H1 (cell line): ENCODE results near the gene TDRD5. TPM values are rescaled to one million over a fixed set of nuclear protein-coding genes. Genes with fewer than 3 reads are reported as not detected.

Experiments
- CTCF ChIA-PET: fragments of 300-600 bp; sonication (Branson Sonifier 250); formaldehyde crosslinking; loops from one replicate; lab custom pipeline; 2021; ENCODE audit not compliant: partially characterized antibody; lab: Charles Lee
- POLR2A ChIA-PET: fragments of 300-600 bp; sonication (Branson Sonifier 250); formaldehyde crosslinking; loops from one replicate; lab custom pipeline; 2021; ENCODE audit warnings: inconsistent platforms; ENCODE audit not compliant: partially characterized antibody; lab: Charles Lee
- DNase-seq, 2 experiments: peaks; one replicate each; pipeline versions ENCODE4 v3.0.0 to v3.0.0-alpha.2; 2010 to 2022; ENCODE audit warnings: low spot score in 2 of 2, low read depth in 1 of 2, mixed read lengths in 1 of 2
- FAIRE-seq: peaks from 2 replicates; lab custom pipeline; 2011; peaks lifted over from hg19 to GRCh38; lab: Jason Lieb, UNC
- H2AFZ ChIP-seq: 2 replicates; pipeline ENCODE4 v1.8.1; 2012; ENCODE audit warnings: low read length, inconsistent platforms
- H2AK5ac ChIP-seq: 2 replicates; pipeline ENCODE4 v1.6.1; 2013; ENCODE audit warnings: low read depth, low read length
- H2BK120ac ChIP-seq: replicated peaks from 2 replicates; pipeline ENCODE3; 2013; ENCODE audit warnings: low read depth, low read length, inconsistent platforms
- H2BK12ac ChIP-seq: 2 replicates; pipeline ENCODE4 v1.6.1; 2013; ENCODE audit warnings: low read depth, low read length
- H2BK15ac ChIP-seq: 2 replicates; pipeline ENCODE4 v1.6.1; 2013; ENCODE audit warnings: low read length
- H2BK20ac ChIP-seq: 2 replicates; pipeline ENCODE4 v1.6.1; 2013; ENCODE audit warnings: low read length
- H2BK5ac ChIP-seq: 2 replicates; pipeline ENCODE4 v1.6.1; 2013; ENCODE audit warnings: low read depth, low read length
- H3K14ac ChIP-seq: 2 replicates; pipeline ENCODE4 v1.6.1; 2013; ENCODE audit warnings: inconsistent platforms; ENCODE audit not compliant: insufficient read length
- H3K18ac ChIP-seq: 2 replicates; pipeline ENCODE4 v1.6.1; 2013; ENCODE audit warnings: low read length; ENCODE audit errors: extremely low read depth
- H3K23ac ChIP-seq: 2 replicates; pipeline ENCODE4 v1.6.1; 2013; ENCODE audit warnings: inconsistent platforms; ENCODE audit not compliant: insufficient read length
- H3K23me2 ChIP-seq: 2 replicates; pipeline ENCODE4 v1.6.1; 2013; ENCODE audit warnings: low read depth, low read length
- H3K27ac ChIP-seq: 2 replicates; pipeline ENCODE4 v1.6.1; 2011; ENCODE audit warnings: low read depth, low read length, inconsistent platforms
- H3K27me3 ChIP-seq, 4 experiments: replicated peaks in 1 of 4; 1 replicate in 1 of 4; 2 replicates in 3 of 4; pipeline versions ENCODE4 v1.6.1 to v1.8.1; 2011 to 2013; ENCODE audit warnings: low read length in 3 of 4, mild to moderate bottlenecking in 3 of 4, inconsistent platforms in 2 of 4, mixed read lengths in 2 of 4, moderate library complexity in 1 of 4; ENCODE audit not compliant: control insufficient read depth in 3 of 4, insufficient read depth in 3 of 4; ENCODE audit errors: extremely low read depth in 1 of 4
- H3K36me3 ChIP-seq, 4 experiments: 2 replicates each; pipeline versions ENCODE4 v1.6.1 to v1.8.1; 2011 to 2013; ENCODE audit warnings: mild to moderate bottlenecking in 4 of 4, low read length in 3 of 4, moderate library complexity in 2 of 4, control low read depth in 1 of 4, inconsistent platforms in 1 of 4; ENCODE audit not compliant: insufficient read depth in 4 of 4, control insufficient read depth in 2 of 4
- H3K4ac ChIP-seq: replicated peaks from 2 replicates; pipeline ENCODE3; 2013; ENCODE audit warnings: low read length, low read depth, mixed read lengths, inconsistent platforms; ENCODE audit not compliant: insufficient read length
- H3K4me1 ChIP-seq, 4 experiments: replicated peaks in 1 of 4; 1 replicate in 1 of 4; 2 replicates in 3 of 4; pipeline versions ENCODE4 v1.6.1 to v1.8.1; 2011 to 2013; ENCODE audit warnings: low read length in 3 of 4, inconsistent platforms in 2 of 4, mixed read lengths in 1 of 4; ENCODE audit not compliant: insufficient read depth in 4 of 4, control insufficient read depth in 3 of 4
- H3K4me2 ChIP-seq, 2 experiments: 2 replicates each; pipeline versions ENCODE4 v1.6.1 to v1.8.1; 2011 to 2013; ENCODE audit warnings: low read depth in 2 of 2, low read length in 2 of 2, control low read depth in 1 of 2, inconsistent platforms in 1 of 2, mild to moderate bottlenecking in 1 of 2; ENCODE audit not compliant: insufficient read depth in 1 of 2
- H3K4me3 ChIP-seq, 4 experiments: fragments of 200-600, 300-600 bp in 1 of 4; sonication (generic), shearing (Covaris generic), sonication (Bioruptor Twin) in 1 of 4; 2 replicates each; pipeline versions ENCODE4 v1.5.1 to v1.8.1; 2011 to 2016; ENCODE audit warnings: low read length in 4 of 4, low read depth in 3 of 4, control low read depth in 2 of 4, inconsistent platforms in 2 of 4, mild to moderate bottlenecking in 2 of 4, mixed read lengths in 1 of 4, moderate library complexity in 1 of 4; ENCODE audit not compliant: insufficient read depth in 2 of 4; ENCODE audit errors: extremely low read depth in 1 of 4
- H3K56ac ChIP-seq: replicated peaks from 2 replicates; pipeline ENCODE3; 2013; ENCODE audit warnings: low read depth, mild to moderate bottlenecking, mixed read lengths, low read length, inconsistent platforms; ENCODE audit not compliant: insufficient read length
- H3K79me1 ChIP-seq: 2 replicates; pipeline ENCODE4 v1.6.1; 2013; ENCODE audit warnings: low read depth, low read length, control low read depth
- H3K79me2 ChIP-seq, 2 experiments: 2 replicates each; pipeline versions ENCODE4 v1.6.1 to v1.8.1; 2012 to 2013; ENCODE audit warnings: low read length in 2 of 2, mild to moderate bottlenecking in 2 of 2, inconsistent platforms in 1 of 2; ENCODE audit not compliant: insufficient read depth in 2 of 2, control insufficient read depth in 1 of 2
- H3K9ac ChIP-seq, 4 experiments: replicated peaks in 1 of 4; 1 replicate in 1 of 4; 2 replicates in 3 of 4; pipeline versions ENCODE4 v1.6.1 to v1.8.1; 2011 to 2013; ENCODE audit warnings: low read depth in 3 of 4, low read length in 3 of 4, control low read depth in 2 of 4, mild to moderate bottlenecking in 2 of 4, moderate library complexity in 2 of 4, inconsistent platforms in 1 of 4; ENCODE audit errors: extremely low read depth in 1 of 4
- H3K9me3 ChIP-seq, 2 experiments: 2 replicates each; pipeline versions ENCODE4 v1.6.1 to v1.8.1; 2012 to 2013; ENCODE audit warnings: mild to moderate bottlenecking in 2 of 2, moderate library complexity in 2 of 2, control low read depth in 1 of 2, inconsistent platforms in 1 of 2, low read depth in 1 of 2, low read length in 1 of 2, mixed read lengths in 1 of 2; ENCODE audit not compliant: insufficient read depth in 2 of 2
- H4K20me1 ChIP-seq, 2 experiments: replicated peaks in 1 of 2; 2 replicates each; pipeline versions ENCODE3 to v1.8.1; 2011 to 2013; ENCODE audit warnings: inconsistent platforms in 2 of 2, low read length in 2 of 2, mild to moderate bottlenecking in 1 of 2; ENCODE audit not compliant: insufficient read depth in 2 of 2, control insufficient read depth in 1 of 2
- H4K5ac ChIP-seq: 2 replicates; pipeline ENCODE4 v1.6.1; 2013; ENCODE audit warnings: low read length, low read depth, mixed read lengths, inconsistent platforms; ENCODE audit not compliant: insufficient read length
- H4K8ac ChIP-seq: 2 replicates; pipeline ENCODE4 v1.8.0; 2013; ENCODE audit warnings: mild to moderate bottlenecking, moderate library complexity, low read length, inconsistent platforms; ENCODE audit not compliant: insufficient read depth; ENCODE audit errors: extremely low read depth
- H4K91ac ChIP-seq: replicated peaks from 2 replicates; pipeline ENCODE3; 2013; ENCODE audit warnings: low read length, mixed read lengths, inconsistent platforms; ENCODE audit not compliant: insufficient read length
- CBX8 ChIP-seq: fragments of 300-800, 300-1000 bp; sonication (generic); IDR thresholded peaks from 2 replicates; pipeline ENCODE4 v1.7.1; 2016; ENCODE audit warnings: low read depth, low read length, borderline replicate concordance
- CEBPB ChIP-seq: IDR thresholded peaks from 2 replicates; pipeline ENCODE4 v1.6.1; 2012; ENCODE audit warnings: low read depth, low read length
- EP300 ChIP-seq, 2 experiments: IDR thresholded peaks; 1 replicate in 1 of 2; 2 replicates in 1 of 2; pipeline ENCODE4 v1.6.1; 2011 to 2012; ENCODE audit warnings: low read depth in 2 of 2, low read length in 2 of 2, mild to moderate bottlenecking in 2 of 2, borderline replicate concordance in 1 of 2, inconsistent platforms in 1 of 2, moderate library complexity in 1 of 2
- GABPA ChIP-seq: IDR thresholded peaks from 2 replicates; pipeline ENCODE4 v1.6.1; 2011; ENCODE audit warnings: mild to moderate bottlenecking, low read length, moderate library complexity, borderline replicate concordance; ENCODE audit not compliant: insufficient read depth
- JUN ChIP-seq: IDR thresholded peaks from 2 replicates; pipeline ENCODE4 v1.6.1; 2011; ENCODE audit warnings: low read depth, mild to moderate bottlenecking, improper control_type of control experiment, low read length
- KDM5A ChIP-seq: fragments of 200-600 bp; IDR thresholded peaks from 2 replicates; pipeline ENCODE4 v1.7.1; 2012; ENCODE audit warnings: mild to moderate bottlenecking, low read length, inconsistent platforms, mixed read lengths
- NANOG ChIP-seq: IDR thresholded peaks from 2 replicates; pipeline ENCODE4 v1.6.1; 2011; ENCODE audit warnings: low read length, low read depth, mild to moderate bottlenecking, inconsistent platforms; ENCODE audit not compliant: insufficient read depth, poor library complexity, severe bottlenecking
- NRF1 ChIP-seq: IDR thresholded peaks from 2 replicates; pipeline ENCODE4 v1.6.1; 2011; ENCODE audit warnings: mild to moderate bottlenecking, low read depth, low read length, improper control_type of control experiment
- POLR2AphosphoS5 ChIP-seq: IDR thresholded peaks from 2 replicates; pipeline ENCODE4 v1.6.1; 2011; ENCODE audit warnings: low read depth, low read length
- RFX5 ChIP-seq: IDR thresholded peaks from 2 replicates; pipeline ENCODE4 v1.6.1; 2011; ENCODE audit warnings: low read depth, low read length, improper control_type of control experiment, borderline replicate concordance
- RXRA ChIP-seq: IDR thresholded peaks from 2 replicates; pipeline ENCODE4 v1.6.1; 2011; ENCODE audit warnings: low read depth, mild to moderate bottlenecking, low read length, moderate library complexity; ENCODE audit not compliant: insufficient read depth
- SP2 ChIP-seq: IDR thresholded peaks from 2 replicates; pipeline ENCODE4 v1.6.1; 2012; ENCODE audit warnings: mild to moderate bottlenecking, low read length, inconsistent platforms
- TAF7 ChIP-seq: optimal IDR thresholded peaks from 2 replicates; pipeline ENCODE3; 2011; ENCODE audit warnings: low read depth, mild to moderate bottlenecking, inconsistent platforms, low read length, moderate library complexity, borderline replicate concordance
- ZNF274 ChIP-seq: IDR thresholded peaks from 2 replicates; pipeline ENCODE4 v1.7.0; 2012; ENCODE audit warnings: low read length, borderline replicate concordance; ENCODE audit errors: extremely low read depth
- WGBS, 2 experiments: shearing (Covaris generic) in 1 of 2; methylation state at CpG; one replicate each; pipeline versions ENCODE4 v1.1.6 to v1.1.7; 2013 to 2015; ENCODE audit warnings: low lambda C conversion rate in 2 of 2, mixed read lengths in 2 of 2, inconsistent platforms in 1 of 2, low coverage in 1 of 2, missing lambda C conversion rate in 1 of 2; ENCODE audit not compliant: insufficient replicate concordance in 2 of 2, insufficient coverage in 1 of 2, insufficient read length in 1 of 2; ENCODE audit errors: extremely low coverage in 1 of 2, missing lambda C conversion rate in 1 of 2; 5-methylcytosine and 5-hydroxymethylcytosine counted together
- polyA plus RNA-seq, 7 experiments: library from polyadenylated mRNA; depleted of rRNA in 3 of 7; stranded (reverse) in 5 of 7; unstranded in 2 of 7; fragments of >200 nt in 5 of 7; fragments of 200-250 nt in 2 of 7; gene quantifications; 1 replicate in 5 of 7; 2 replicates in 1 of 7; 4 replicates in 1 of 7; pipeline versions ENCODE4 v1.2.1 to v1.2.3, GENCODE V29; 2011 to 2013; ENCODE audit warnings: missing spikeins in 2 of 7, mixed read lengths in 2 of 7
- total RNA-seq: library from RNA; stranded (reverse); fragmentation: NEBNext Ultra II Directional; extraction: Animal tissue kit (Norgen Biotek cat#: 25700); gene quantifications from 2 replicates; pipeline ENCODE4 v1.2.1, GENCODE V29; 2021

TDRD5 gene
- total and polyA plus RNA-seq, 2 of the 8 experiments (the other 6 are each of a cell fraction or from before 2014, with no cell fraction given) = 0.53 to 1.4 TPM

GRCh38 chr1:179663810-179664209 is 72.2 kb downstream of the TDRD5 start:
- ChIA-PET POLR2A (no interaction called here), CTCF (no interaction called here)
- Histone ChIP-seq H2BK15ac (no peak overlapping the region), H2BK120ac (no peak overlapping the region), H2AFZ (no peak overlapping the region), H4K20me1 (no peaks in the 10 kb centered on the region), H3K27me3 (no peaks in the 10 kb centered on the region), H3K4me3 (no peak overlapping the region), H4K5ac (no peak overlapping the region), H3K27ac (no peak overlapping the region), H3K4me1 (no peaks in the 10 kb centered on the region), H3K18ac (no peak overlapping the region), H3K9me3 (no peaks in the 10 kb centered on the region), H4K8ac (no peak overlapping the region), H3K56ac (no peak overlapping the region), H3K14ac (no peak overlapping the region), H3K79me1 (no peaks in the 10 kb centered on the region), H3K79me2 (no peaks in the 10 kb centered on the region), H2BK5ac (no peak overlapping the region), H3K23me2 (no peaks in the 10 kb centered on the region), H2AK5ac (no peak overlapping the region), H2BK20ac (no peak overlapping the region), H3K4me2 (no peak overlapping the region), H4K91ac (no peak overlapping the region), H3K4ac (no peak overlapping the region), H3K23ac (no peak overlapping the region), H3K9ac (no peak overlapping the region), H3K36me3 (no peaks in the 10 kb centered on the region), H2BK12ac (no peak overlapping the region)
- no peak for FAIRE-seq
- DNase-seq = no peak
- TF ChIP-seq POLR2AphosphoS5 = no peak
- TF ChIP-seq ZNF274 = no peak
- TF ChIP-seq RFX5 = no peak
- TF ChIP-seq KDM5A = no peak
- no peak for TF ChIP-seq RXRA
- TF ChIP-seq NANOG = no peak
- TF ChIP-seq CBX8 = no peak
- no peak for TF ChIP-seq GABPA
- TF ChIP-seq SP2 = no peak
- TF ChIP-seq CEBPB = no peak
- TF ChIP-seq JUN = no peak
- TF ChIP-seq NRF1 = no peak
- TF ChIP-seq TAF7 = no peak
- no peak for TF ChIP-seq EP300 (IDR thresholded peaks at IDR 0.05; ENCODE audit: borderline replicate concordance in 1 of 2, low read depth in 2 of 2, low read length in 2 of 2)
- 88% methylated on average over 3 of the region's 3 CpGs; no CpG with 5 or more reads in 1 of the 2 experiments for WGBS, 2 experiments
